GM12878 (cell line): ENCODE measurements around the gene FGF14. TPM values are rescaled to one million over a fixed set of nuclear protein-coding genes. Genes with fewer than 3 reads are reported as not detected.

Experiments
- ATAC-seq: fragments of 200-7000 bp; cut with Tn5 transposase; 3 replicates; pipeline ENCODE4 v1.9.1; 2020; ENCODE audit warnings: mild to moderate bottlenecking, moderate library complexity
- BruUV-seq: library from RNA; stranded (reverse); fragments of 400-500 nt; replicated peaks from 2 replicates; lab custom pipeline; 2021; lab: Mats Ljungman, UMichigan
- CTCF ChIA-PET: fragments of 300-600 bp; sonication (Branson Sonifier 250); formaldehyde crosslinking; extraction: SDS; loops from one replicate; lab custom pipeline; 2021; ENCODE audit warnings: inconsistent platforms; lab: Yijun Ruan, JAX
- POLR2A ChIA-PET: fragments of 350-600 bp; formaldehyde crosslinking; extraction: SDS; loops from one replicate; lab custom pipeline; 2021; ENCODE audit warnings: inconsistent platforms; lab: Charles Lee
- RAD21 ChIA-PET: fragments of 300-600 bp; sonication (Branson Sonifier 250); formaldehyde crosslinking; loops from one replicate; lab custom pipeline; 2023; ENCODE audit warnings: antibody characterized with exemption; ENCODE audit not compliant: unreplicated experiment; lab: Charles Lee
- SMC1A ChIA-PET: fragments of 300-600 bp; sonication (Branson Sonifier 250); formaldehyde crosslinking; loops from one replicate; lab custom pipeline; 2023; ENCODE audit not compliant: unreplicated experiment, uncharacterized antibody; lab: Charles Lee
- DNase-seq: peaks from one replicate; pipeline ENCODE4 v3.0.0-alpha.2; 2011; ENCODE audit warnings: low read depth, low spot score
- FAIRE-seq: peaks from 3 replicates; lab custom pipeline; 2011; peaks lifted over from hg19 to GRCh38; lab: Jason Lieb, UNC
- H2AFZ ChIP-seq: 2 replicates; pipeline ENCODE4 v1.6.0; 2011; ENCODE audit warnings: low read depth, low read length, control low read depth; ENCODE audit not compliant: control insufficient read depth
- H3K27ac ChIP-seq: 2 replicates; pipeline ENCODE4 v1.5.1; 2011; ENCODE audit warnings: control low read depth; ENCODE audit not compliant: control insufficient read depth, insufficient read depth
- H3K27me3 ChIP-seq, 2 experiments: replicated peaks in 1 of 2; 2 replicates each; pipeline versions ENCODE4 v1.6.0 to v1.6.1; 2011; ENCODE audit warnings: low read length in 1 of 2; ENCODE audit not compliant: control insufficient read depth in 2 of 2, insufficient read depth in 2 of 2
- H3K36me3 ChIP-seq, 2 experiments: 2 replicates each; pipeline ENCODE4 v1.5.1; 2011; ENCODE audit warnings: low read length in 1 of 2; ENCODE audit not compliant: control insufficient read depth in 2 of 2, insufficient read depth in 2 of 2
- H3K4me1 ChIP-seq: 2 replicates; pipeline ENCODE4 v1.6.1; 2011; ENCODE audit warnings: mild to moderate bottlenecking, low read length, moderate library complexity, mixed read lengths; ENCODE audit not compliant: control insufficient read depth, insufficient read depth
- H3K4me2 ChIP-seq: 2 replicates; pipeline ENCODE4 v1.6.0; 2011; ENCODE audit warnings: control low read depth; ENCODE audit not compliant: control insufficient read depth, insufficient read depth
- H3K4me3 ChIP-seq: fragments of 200-600 bp; sonication (generic); 2 replicates; pipeline ENCODE4 v1.5.1; 2016
- H3K79me2 ChIP-seq: 2 replicates; pipeline ENCODE4 v1.6.0; 2011; ENCODE audit warnings: low read length; ENCODE audit not compliant: control insufficient read depth, insufficient read depth
- H3K9ac ChIP-seq: 2 replicates; pipeline ENCODE4 v1.8.0; 2011; ENCODE audit warnings: low read length, control low read depth, mixed read lengths; ENCODE audit not compliant: control insufficient read depth, insufficient read depth
- H3K9me3 ChIP-seq: replicated peaks from 3 replicates; pipeline ENCODE4 v1.5.1; 2011; ENCODE audit warnings: mild to moderate bottlenecking, low read length; ENCODE audit not compliant: control insufficient read depth, insufficient read depth
- H4K20me1 ChIP-seq: 2 replicates; pipeline ENCODE4 v1.6.0; 2011; ENCODE audit not compliant: control insufficient read depth, insufficient read depth
- CBFB ChIP-seq: IDR thresholded peaks from 2 replicates; pipeline ENCODE4 v1.6.1; 2016; ENCODE audit warnings: antibody characterized with exemption, low read depth
- CHD2 ChIP-seq: IDR thresholded peaks from 2 replicates; pipeline ENCODE4 v1.6.1; 2011; ENCODE audit warnings: low read depth, low read length, improper control_type of control experiment, borderline replicate concordance
- CREM ChIP-seq: IDR thresholded peaks from 2 replicates; pipeline ENCODE4 v1.6.1; 2014; ENCODE audit warnings: antibody characterized with exemption, low read depth
- DPF2 ChIP-seq: fragments of 450-650 bp; IDR thresholded peaks from 2 replicates; pipeline ENCODE4 v1.6.1; 2017; ENCODE audit warnings: mild to moderate bottlenecking
- ELK1 ChIP-seq: IDR thresholded peaks from 2 replicates; pipeline ENCODE4 v1.6.1; 2012; ENCODE audit warnings: low read depth, low read length, improper control_type of control experiment
- IRF3 ChIP-seq: fragments of 450-650 bp; IDR thresholded peaks from 2 replicates; pipeline ENCODE4 v1.6.1; 2014; ENCODE audit warnings: mild to moderate bottlenecking
- NFIC ChIP-seq: IDR thresholded peaks from 2 replicates; pipeline ENCODE4 v1.6.1; 2012; ENCODE audit warnings: low read depth, mild to moderate bottlenecking, inconsistent platforms, low read length, moderate library complexity
- RB1 ChIP-seq: fragments of 450-650 bp; formaldehyde crosslinking; IDR thresholded peaks from 2 replicates; pipeline ENCODE4 v1.6.1; 2017; ENCODE audit warnings: mild to moderate bottlenecking, borderline replicate concordance
- RELA ChIP-seq: fragments of 450-650 bp; IDR thresholded peaks from 2 replicates; pipeline ENCODE4 v1.8.0; 2014; ENCODE audit warnings: borderline replicate concordance; ENCODE audit not compliant: partially characterized antibody
- TBL1XR1 ChIP-seq: IDR thresholded peaks from 2 replicates; pipeline ENCODE4 v1.6.1; 2012; ENCODE audit warnings: low read depth, low read length, improper control_type of control experiment
- WGBS: methylation state at CpG from one replicate; pipeline ENCODE4 v1.1.6; 2016; ENCODE audit warnings: low lambda C conversion rate; ENCODE audit not compliant: insufficient replicate concordance, insufficient coverage; ENCODE audit errors: missing lambda C conversion rate; 5-methylcytosine and 5-hydroxymethylcytosine counted together
- in situ Hi-C: fragments of 300-500 bp; cut with MboI; formaldehyde crosslinking; loops from 9 replicates; pipeline ENCODE4 v1.14.3; 2018; ENCODE audit warnings: mixed read lengths
- intact Hi-C: fragments of 100-400 bp; cut with micrococcal nuclease; formaldehyde crosslinking; loops from one replicate; pipeline ENCODE4 v1.14.2; 2022; ENCODE audit not compliant: unreplicated experiment
- polyA plus RNA-seq, 11 experiments: library from polyadenylated mRNA; depleted of rRNA in 4 of 11; unstranded in 6 of 11; stranded (reverse) in 5 of 11; fragments of >200 nt; fragmentation: Nextera tagmentation in 4 of 11; fragmentation: Illumina TruSeq in 1 of 11; extraction: Ambion mirVana in 4 of 11; extraction: Trizol in 1 of 11; gene quantifications; 1 replicate in 1 of 11; 2 replicates in 10 of 11; pipeline versions ENCODE4 v1.2.1 to v1.2.3, GENCODE V29; 2011 to 2016; ENCODE audit warnings: inconsistent platforms in 2 of 11, missing spikeins in 2 of 11, low read depth in 1 of 11
- total RNA-seq, 4 experiments: library from RNA; depleted of rRNA in 3 of 4; stranded (reverse); fragments of >200 nt in 3 of 4; fragmentation: Illumina TruSeq in 1 of 4; extraction: Trizol in 1 of 4; gene quantifications; 2 replicates each; pipeline versions ENCODE4 v1.2.1 to v1.2.3, GENCODE V29; 2013 to 2021

The FGF14 gene
- total and polyA plus RNA-seq, 10 of the 15 experiments (the other 5 are each of a cell fraction or from before 2014, with no cell fraction given): under 0.01 to 0.44 (median 0.04) TPM

- ChIA-PET SMC1A (no interaction called here), CTCF (no interaction called here), RAD21 (no interaction called here), POLR2A (no interaction called here)
- no TSS peak for BruUV-seq
- Histone ChIP-seq H3K27ac (no peak overlapping the region), H3K9me3 (no peaks in the 10 kb centered on the region), H3K36me3 (no peaks in the 10 kb centered on the region), H3K4me2 (no peak overlapping the region), H3K9ac (no peak overlapping the region), H3K4me1 (no peaks in the 10 kb centered on the region), H3K79me2 (no peaks in the 10 kb centered on the region), H2AFZ (no peak overlapping the region), H3K27me3 (no peaks in the 10 kb centered on the region)
- no peak for ATAC-seq
- FAIRE-seq: no peak
- DNase-seq: no peak
- WGBS: 0% methylated on average over 2 of the region's 2 CpGs
- TF ChIP-seq IRF3: no peak
- TF ChIP-seq TBL1XR1: no peak
- TF ChIP-seq CBFB: no peak
- no peak for TF ChIP-seq ELK1
- no peak for TF ChIP-seq RB1
- no peak for TF ChIP-seq NFIC
- no peak for TF ChIP-seq CREM
- TF ChIP-seq RELA: no peak
- no peak for TF ChIP-seq CHD2
- TF ChIP-seq DPF2: no peak
- TF ChIP-seq, all 136 proteins: peak for 0
- intact Hi-C loops: loop anchor here (10.0 kb wide), 1 partner anchor 411 kb away; no protein-coding TSS in a partner anchor
- Histone ChIP-seq H4K20me1 (no peaks in the 10 kb centered on the region), H3K4me3 (no peak overlapping the region)
- in situ Hi-C loops: no loop called here
These were observed 476.1 kb downstream of the FGF14 start for GRCh38 chr13:101925731-101926130.
